ENCODE results near the gene SCUBE1. TPM values are rescaled to one million over a fixed set of nuclear protein-coding genes. Genes with fewer than 3 reads are reported as not detected.

The SCUBE1 gene
- polyA plus RNA-seq, 1 of the 3 experiments (the other 2 are of a cell fraction) = 0.56 TPM

- Histone ChIP-seq H3K9me2 (no peaks in the 10 kb centered on the region), H4K20me1 (ENCODE audit: insufficient read depth) (no peaks in the 10 kb centered on the region), H3K4me3 (ENCODE audit: low read depth in 2 of 2, low read length in 1 of 2) (no peak overlapping the region), H3K4me1 (ENCODE audit: control insufficient read depth in 1 of 2, insufficient read depth in 2 of 2, low read depth in 1 of 2, low read length in 1 of 2) (peaks cover 0 to 38% of the 10 kb centered on the region in 2 experiments; a peak in 1 of 4 replicates), H3K9me3 (no peaks in the 10 kb centered on the region), H3K4me2 (no peak overlapping the region), H3K9ac (no peak overlapping the region), H3K27ac (ENCODE audit: low read depth in 2 of 2, low read length in 1 of 2) (no peak overlapping the region), H3K27me3 (ENCODE audit: insufficient read depth) (no peaks in the 10 kb centered on the region), H3K36me3 (replicated peaks in 1 of 2; ENCODE audit: control insufficient read depth in 1 of 2, insufficient read depth in 2 of 2, low read length in 1 of 2) (no peaks in the 10 kb centered on the region), H2AFZ (ENCODE audit: low read depth) (no peak overlapping the region), H3K79me2 (ENCODE audit: insufficient read depth) (no peaks in the 10 kb centered on the region), H3F3A (replicated peaks; ENCODE audit: insufficient read depth) (no peaks in the 10 kb centered on the region)
- TF ChIP-seq CTCF (IDR thresholded peaks at IDR 0.05) (no peak), JUND (IDR thresholded peaks at IDR 0.05) (no peak), RFX5 (IDR thresholded peaks at IDR 0.05; ENCODE audit: low read length) (no peak), IRF3 (IDR thresholded peaks at IDR 0.05; ENCODE audit: low read depth, low read length) (no peak), USF2 (IDR thresholded peaks at IDR 0.05; ENCODE audit: borderline replicate concordance, low read depth, low read length) (no peak), SMC3 (IDR thresholded peaks at IDR 0.05; ENCODE audit: low read depth, low read length) (no peak), REST (IDR thresholded peaks at IDR 0.05; ENCODE audit: low read depth, low read length) (no peak), NFIC (IDR thresholded peaks at IDR 0.05; ENCODE audit: borderline replicate concordance) (no peak), NRF1 (IDR thresholded peaks at IDR 0.05; ENCODE audit: low read depth, low read length) (no peak), ZBTB33 (IDR thresholded peaks at IDR 0.05; ENCODE audit: borderline replicate concordance, low read depth) (no peak), MAX (IDR thresholded peaks at IDR 0.05; ENCODE audit: low read depth) (no peak), MXI1 (IDR thresholded peaks at IDR 0.05; ENCODE audit: low read depth, low read length) (no peak), ELF1 (IDR thresholded peaks at IDR 0.05) (no peak), POLR2AphosphoS5 (IDR thresholded peaks at IDR 0.05; ENCODE audit: low read depth, low read length) (no peak), EP300 (IDR thresholded peaks at IDR 0.05; ENCODE audit: borderline replicate concordance in 1 of 2, low read depth in 1 of 2, low read length in 1 of 2) (no peak), RXRA (IDR thresholded peaks at IDR 0.05; ENCODE audit: borderline replicate concordance, low read depth) (no peak), PBX3 (IDR thresholded peaks at IDR 0.05) (no peak), FOXJ3 (CRISPR knock-in tag; IDR thresholded peaks at IDR 0.05) (no peak), GABPA (IDR thresholded peaks at IDR 0.05; ENCODE audit: low read depth) (no peak)
- no peak for DNase-seq
- POLR2A ChIA-PET = no interaction called here
- WGBS (ENCODE audit: low lambda C conversion rate) = 68% methylated on average over 4 of the region's 9 CpGs
- CTCF ChIA-PET = interaction anchor here (1.9 to 2.4 kb wide), 2 partner anchors 31 to 85 kb away, joined by 7 to 10 read pairs; no protein-coding TSS in a partner anchor
Observed at GRCh38 chr22:43315687-43316217, 27.4 kb downstream of the SCUBE1 start.

Data from SK-N-SH (cell line).